HepG2 (cell line): ENCODE measurements around the gene ZNF621. TPM values are rescaled to one million over a fixed set of nuclear protein-coding genes. Genes with fewer than 3 reads are reported as not detected.

ENCODE experiments used
- BRCA1 ChIP-seq: sonication (generic); formaldehyde crosslinking; IDR thresholded peaks from 2 replicates; pipeline ENCODE4 v1.4.0; 2020; ENCODE audit warnings: missing genetic modification reagents
- CREM ChIP-seq, 2 experiments: sonication (generic) in 1 of 2; formaldehyde crosslinking in 1 of 2; IDR thresholded peaks; 2 replicates each; pipeline versions ENCODE4 v1.4.0 to v1.6.1; 2016 to 2020; ENCODE audit warnings: antibody characterized with exemption in 1 of 2, mild to moderate bottlenecking in 1 of 2, missing genetic modification reagents in 1 of 2
- DNMT1 ChIP-seq: sonication (generic); formaldehyde crosslinking; IDR thresholded peaks from 2 replicates; pipeline ENCODE4 v1.5.1; 2020; ENCODE audit warnings: mild to moderate bottlenecking, missing genetic modification reagents
- E2F2 ChIP-seq: sonication (generic); formaldehyde crosslinking; IDR thresholded peaks from 2 replicates; pipeline ENCODE4 v1.4.0; 2020; ENCODE audit warnings: missing genetic modification reagents, borderline replicate concordance
- MAFK ChIP-seq, 2 experiments: IDR thresholded peaks in 1 of 2; conservative IDR thresholded peaks in 1 of 2; 2 replicates each; pipeline ENCODE4 v1.6.1; 2011; ENCODE audit warnings: improper control_type of control experiment in 2 of 2, low read length in 2 of 2
- MTF1 ChIP-seq: sonication (generic); formaldehyde crosslinking; IDR thresholded peaks from 2 replicates; pipeline ENCODE4 v1.5.0; 2020; ENCODE audit warnings: missing genetic modification reagents
- ZMYM4 ChIP-seq: sonication (generic); formaldehyde crosslinking; IDR thresholded peaks from 2 replicates; pipeline ENCODE4 v1.8.1; 2023; ENCODE audit warnings: mild to moderate bottlenecking, missing genetic modification reagents
- ZNF124 ChIP-seq: sonication (generic); formaldehyde crosslinking; IDR thresholded peaks from 2 replicates; pipeline ENCODE4 v1.4.0; 2020; ENCODE audit warnings: missing genetic modification reagents
- ZNF136 ChIP-seq: sonication (generic); formaldehyde crosslinking; IDR thresholded peaks from 2 replicates; pipeline ENCODE4 v1.8.1; 2022; ENCODE audit warnings: low read depth, mild to moderate bottlenecking, moderate library complexity, missing genetic modification reagents
- ZNF180 ChIP-seq: sonication (generic); formaldehyde crosslinking; IDR thresholded peaks from 2 replicates; pipeline ENCODE4 v1.4.0; 2020; ENCODE audit warnings: low read depth, missing genetic modification reagents, borderline replicate concordance
- ZNF230 ChIP-seq: sonication (generic); formaldehyde crosslinking; IDR thresholded peaks from 2 replicates; pipeline ENCODE4 v1.4.0; 2020; ENCODE audit warnings: mild to moderate bottlenecking, missing genetic modification reagents
- ZNF331 ChIP-seq: sonication (generic); formaldehyde crosslinking; IDR thresholded peaks from 2 replicates; pipeline ENCODE4 v1.4.0; 2020; ENCODE audit warnings: missing genetic modification reagents
- ZNF558 ChIP-seq: sonication (generic); formaldehyde crosslinking; IDR thresholded peaks from 2 replicates; pipeline ENCODE4 v1.9.0; 2022; ENCODE audit warnings: mild to moderate bottlenecking, missing genetic modification reagents, borderline replicate concordance
- ZNF674 ChIP-seq: sonication (generic); formaldehyde crosslinking; IDR thresholded peaks from 2 replicates; pipeline ENCODE4 v1.5.0; 2020; ENCODE audit warnings: low read depth, mild to moderate bottlenecking, missing genetic modification reagents
- ZSCAN31 ChIP-seq: sonication (generic); formaldehyde crosslinking; IDR thresholded peaks from 2 replicates; pipeline ENCODE4 v1.5.0; 2020; ENCODE audit warnings: low read depth, mild to moderate bottlenecking, missing genetic modification reagents
- polyA plus RNA-seq, 8 experiments: library from polyadenylated mRNA; depleted of rRNA in 3 of 8; stranded (reverse) in 7 of 8; unstranded in 1 of 8; fragments of >200 nt; fragmentation: Illumina TruSeq in 4 of 8; extraction: Trizol in 4 of 8; gene quantifications; 2 replicates each; pipeline versions ENCODE4 v1.2.1 to v1.2.3, GENCODE V29; 2011 to 2016; ENCODE audit warnings: low read depth in 4 of 8, missing spikeins in 1 of 8, mixed read lengths in 1 of 8; ENCODE audit not compliant: insufficient read depth in 1 of 8
- total RNA-seq, 5 experiments: library from RNA; depleted of rRNA; stranded (reverse); fragments of >200 nt; fragmentation: Illumina TruSeq; extraction: Trizol; gene quantifications; 2 replicates each; pipeline ENCODE4 v1.2.3, GENCODE V29; 2016; ENCODE audit warnings: low read depth in 1 of 5
- TF ChIP-seq, protein P1 (sequence below): sonication (generic); formaldehyde crosslinking; IDR thresholded peaks from 2 replicates; pipeline ENCODE4 v1.4.0; 2020; ENCODE audit warnings: low read depth, missing genetic modification reagents
- TF ChIP-seq, protein P2 (sequence below): sonication (generic); formaldehyde crosslinking; IDR thresholded peaks from 2 replicates; pipeline ENCODE4 v1.5.0; 2020; ENCODE audit warnings: mild to moderate bottlenecking, missing genetic modification reagents
- TF ChIP-seq, protein P3 (sequence below): sonication (generic); formaldehyde crosslinking; IDR thresholded peaks from 2 replicates; pipeline ENCODE4 v1.4.0; 2020; ENCODE audit warnings: missing genetic modification reagents
- TF ChIP-seq, protein P4 (sequence below): sonication (generic); IDR thresholded peaks from 2 replicates; pipeline ENCODE4 v1.6.1; 2016; ENCODE audit warnings: low read depth, borderline replicate concordance

Gene ZNF621
- total and polyA plus RNA-seq, 2 of the 13 experiments (the other 11 are each of a cell fraction or from before 2014, with no cell fraction given) = 13.2 to 14.9 TPM

- TF ChIP-seq E2F2 (CRISPR knock-in tag) = no peak
- TF ChIP-seq, protein P1, sequence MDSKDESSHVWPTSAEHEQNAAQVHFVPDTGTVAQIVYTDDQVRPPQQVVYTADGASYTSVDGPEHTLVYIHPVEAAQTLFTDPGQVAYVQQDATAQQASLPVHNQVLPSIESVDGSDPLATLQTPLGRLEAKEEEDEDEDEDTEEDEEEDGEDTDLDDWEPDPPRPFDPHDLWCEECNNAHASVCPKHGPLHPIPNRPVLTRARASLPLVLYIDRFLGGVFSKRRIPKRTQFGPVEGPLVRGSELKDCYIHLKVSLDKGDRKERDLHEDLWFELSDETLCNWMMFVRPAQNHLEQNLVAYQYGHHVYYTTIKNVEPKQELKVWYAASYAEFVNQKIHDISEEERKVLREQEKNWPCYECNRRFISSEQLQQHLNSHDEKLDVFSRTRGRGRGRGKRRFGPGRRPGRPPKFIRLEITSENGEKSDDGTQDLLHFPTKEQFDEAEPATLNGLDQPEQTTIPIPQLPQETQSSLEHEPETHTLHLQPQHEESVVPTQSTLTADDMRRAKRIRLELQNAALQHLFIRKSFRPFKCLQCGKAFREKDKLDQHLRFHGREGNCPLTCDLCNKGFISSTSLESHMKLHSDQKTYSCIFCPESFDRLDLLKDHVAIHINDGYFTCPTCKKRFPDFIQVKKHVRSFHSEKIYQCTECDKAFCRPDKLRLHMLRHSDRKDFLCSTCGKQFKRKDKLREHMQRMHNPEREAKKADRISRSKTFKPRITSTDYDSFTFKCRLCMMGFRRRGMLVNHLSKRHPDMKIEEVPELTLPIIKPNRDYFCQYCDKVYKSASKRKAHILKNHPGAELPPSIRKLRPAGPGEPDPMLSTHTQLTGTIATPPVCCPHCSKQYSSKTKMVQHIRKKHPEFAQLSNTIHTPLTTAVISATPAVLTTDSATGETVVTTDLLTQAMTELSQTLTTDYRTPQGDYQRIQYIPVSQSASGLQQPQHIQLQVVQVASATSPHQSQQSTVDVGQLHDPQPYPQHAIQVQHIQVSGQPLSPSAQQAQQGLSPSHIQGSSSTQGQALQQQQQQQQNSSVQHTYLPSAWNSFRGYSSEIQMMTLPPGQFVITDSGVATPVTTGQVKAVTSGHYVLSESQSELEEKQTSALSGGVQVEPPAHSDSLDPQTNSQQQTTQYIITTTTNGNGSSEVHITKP (CRISPR knock-in tag) = no peak
- no peak for TF ChIP-seq MTF1 (CRISPR knock-in tag)
- TF ChIP-seq MAFK (conservative IDR thresholded peaks at IDR 0.05 in 1 of 2, IDR thresholded peaks at IDR 0.05 in 1 of 2; ENCODE audit: low read length in 2 of 2) = no peak
- 0 out of 2 replicates have a peak, but pooled peaks have one; percentile 36 for TF ChIP-seq ZNF136 (CRISPR knock-in tag)
- 0 out of 2 replicates have a peak, but pooled peaks have one; percentile 17 for TF ChIP-seq CREM (IDR thresholded peaks at IDR 0.05)
- no peak for TF ChIP-seq CREM (CRISPR knock-in tag; IDR thresholded peaks at IDR 0.05)
- 0 out of 2 replicates have a peak, but pooled peaks have one; percentile 1 for TF ChIP-seq ZMYM4 (CRISPR knock-in tag)
- TF ChIP-seq, protein P2, sequence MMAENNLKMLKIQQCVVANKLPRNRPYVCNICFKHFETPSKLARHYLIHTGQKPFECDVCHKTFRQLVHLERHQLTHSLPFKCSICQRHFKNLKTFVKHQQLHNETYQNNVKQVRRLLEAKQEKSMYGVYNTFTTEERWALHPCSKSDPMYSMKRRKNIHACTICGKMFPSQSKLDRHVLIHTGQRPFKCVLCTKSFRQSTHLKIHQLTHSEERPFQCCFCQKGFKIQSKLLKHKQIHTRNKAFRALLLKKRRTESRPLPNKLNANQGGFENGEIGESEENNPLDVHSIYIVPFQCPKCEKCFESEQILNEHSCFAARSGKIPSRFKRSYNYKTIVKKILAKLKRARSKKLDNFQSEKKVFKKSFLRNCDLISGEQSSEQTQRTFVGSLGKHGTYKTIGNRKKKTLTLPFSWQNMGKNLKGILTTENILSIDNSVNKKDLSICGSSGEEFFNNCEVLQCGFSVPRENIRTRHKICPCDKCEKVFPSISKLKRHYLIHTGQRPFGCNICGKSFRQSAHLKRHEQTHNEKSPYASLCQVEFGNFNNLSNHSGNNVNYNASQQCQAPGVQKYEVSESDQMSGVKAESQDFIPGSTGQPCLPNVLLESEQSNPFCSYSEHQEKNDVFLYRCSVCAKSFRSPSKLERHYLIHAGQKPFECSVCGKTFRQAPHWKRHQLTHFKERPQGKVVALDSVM (CRISPR knock-in tag) = peak; percentile 30; the same call in 1 of the 2 replicates
- TF ChIP-seq ZSCAN31 (CRISPR knock-in tag) = peak; percentile 74
- no peak for TF ChIP-seq DNMT1
- 0 out of 2 replicates have a peak, but pooled peaks have one; percentile 32 for TF ChIP-seq ZNF331 (CRISPR knock-in tag)
- TF ChIP-seq, protein P3, sequence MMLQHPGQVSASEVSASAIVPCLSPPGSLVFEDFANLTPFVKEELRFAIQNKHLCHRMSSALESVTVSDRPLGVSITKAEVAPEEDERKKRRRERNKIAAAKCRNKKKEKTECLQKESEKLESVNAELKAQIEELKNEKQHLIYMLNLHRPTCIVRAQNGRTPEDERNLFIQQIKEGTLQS (CRISPR knock-in tag) = 0 out of 2 replicates have a peak, but pooled peaks have one; percentile 13
- no peak for TF ChIP-seq ZNF674 (CRISPR knock-in tag)
- TF ChIP-seq ZNF180 (CRISPR knock-in tag) = no peak
- 0 out of 2 replicates have a peak, but pooled peaks have one; percentile 2 for TF ChIP-seq ZNF558 (CRISPR knock-in tag)
- TF ChIP-seq ZNF230 (CRISPR knock-in tag) = no peak
- TF ChIP-seq BRCA1 (CRISPR knock-in tag) = 0 out of 2 replicates have a peak, but pooled peaks have one; percentile 44
- TF ChIP-seq, protein P4, sequence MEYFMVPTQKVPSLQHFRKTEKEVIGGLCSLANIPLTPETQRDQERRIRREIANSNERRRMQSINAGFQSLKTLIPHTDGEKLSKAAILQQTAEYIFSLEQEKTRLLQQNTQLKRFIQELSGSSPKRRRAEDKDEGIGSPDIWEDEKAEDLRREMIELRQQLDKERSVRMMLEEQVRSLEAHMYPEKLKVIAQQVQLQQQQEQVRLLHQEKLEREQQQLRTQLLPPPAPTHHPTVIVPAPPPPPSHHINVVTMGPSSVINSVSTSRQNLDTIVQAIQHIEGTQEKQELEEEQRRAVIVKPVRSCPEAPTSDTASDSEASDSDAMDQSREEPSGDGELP = peak; percentile 22; the same call in 1 of the 2 replicates
- no peak for TF ChIP-seq ZNF124 (CRISPR knock-in tag)
Measured at GRCh38 chr3:40476478-40477470, 48.0 kb upstream of the ZNF621 start, which contains the start of gene ZNF619 (continued).
